HG02981 (cell line): Measurements from ENCODE around the gene MACROH2A2.
"Not testable (repeated sequence)": the region's sequence is repeated elsewhere in the genome, so short reads cannot be mapped to it uniquely, and the experiment has no call there.

Experiments used
- ATAC-seq: cut with Tn5 transposase; IDR thresholded peaks from one replicate; pipeline ENCODE4 v1.9.1; 2021; ENCODE audit warnings: mild to moderate bottlenecking, moderate library complexity; ENCODE audit not compliant: unreplicated experiment

MACROH2A2 gene

DNA sequence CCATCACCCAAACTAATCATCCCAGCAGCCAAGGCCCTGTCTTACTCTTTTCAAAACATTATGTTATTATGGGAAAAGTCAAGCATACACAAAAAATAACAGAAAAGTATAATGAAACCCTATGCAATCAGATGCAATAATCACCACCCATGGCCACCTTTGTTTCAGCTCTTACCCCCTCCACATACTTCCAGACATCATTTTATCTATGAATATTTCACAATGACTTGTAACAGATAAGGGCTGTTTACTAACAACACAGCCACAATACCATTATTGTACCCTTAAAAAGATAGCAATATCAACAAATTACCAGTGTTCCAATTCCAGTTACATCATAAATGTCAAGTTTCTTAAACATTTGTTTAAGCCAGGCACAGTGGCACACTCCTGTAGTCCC is 44.8 kb downstream of the MACROH2A2 start:
- ATAC-seq = no peak

- ATAC-seq = no peak
Measured at GRCh38 chr10:70098271-70098670, 45.6 kb downstream of the MACROH2A2 start.

GRCh38 chr10:70101068-70101562 is 48.5 kb downstream of the MACROH2A2 start:
- ATAC-seq = not testable (repeated sequence)

DNA sequence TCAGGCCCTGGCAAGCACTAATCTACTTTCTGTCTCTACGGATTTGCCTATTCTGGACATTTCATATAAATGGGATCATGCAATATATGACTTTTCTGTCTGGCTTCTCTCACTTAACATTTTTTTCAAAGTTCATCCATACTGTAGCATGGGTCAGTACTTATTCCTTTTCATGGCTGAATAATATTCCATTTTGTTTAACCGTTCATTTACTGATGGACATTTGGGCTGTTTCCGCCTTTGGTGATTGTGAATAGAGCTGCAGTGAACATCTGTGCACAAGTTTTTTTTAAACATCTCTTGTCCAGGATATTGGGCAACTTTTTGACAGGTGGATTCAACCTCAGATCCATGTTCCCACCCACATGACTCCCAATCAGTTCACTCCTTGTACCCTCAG is 49.0 kb downstream of the MACROH2A2 start:
- no peak for ATAC-seq

DNA sequence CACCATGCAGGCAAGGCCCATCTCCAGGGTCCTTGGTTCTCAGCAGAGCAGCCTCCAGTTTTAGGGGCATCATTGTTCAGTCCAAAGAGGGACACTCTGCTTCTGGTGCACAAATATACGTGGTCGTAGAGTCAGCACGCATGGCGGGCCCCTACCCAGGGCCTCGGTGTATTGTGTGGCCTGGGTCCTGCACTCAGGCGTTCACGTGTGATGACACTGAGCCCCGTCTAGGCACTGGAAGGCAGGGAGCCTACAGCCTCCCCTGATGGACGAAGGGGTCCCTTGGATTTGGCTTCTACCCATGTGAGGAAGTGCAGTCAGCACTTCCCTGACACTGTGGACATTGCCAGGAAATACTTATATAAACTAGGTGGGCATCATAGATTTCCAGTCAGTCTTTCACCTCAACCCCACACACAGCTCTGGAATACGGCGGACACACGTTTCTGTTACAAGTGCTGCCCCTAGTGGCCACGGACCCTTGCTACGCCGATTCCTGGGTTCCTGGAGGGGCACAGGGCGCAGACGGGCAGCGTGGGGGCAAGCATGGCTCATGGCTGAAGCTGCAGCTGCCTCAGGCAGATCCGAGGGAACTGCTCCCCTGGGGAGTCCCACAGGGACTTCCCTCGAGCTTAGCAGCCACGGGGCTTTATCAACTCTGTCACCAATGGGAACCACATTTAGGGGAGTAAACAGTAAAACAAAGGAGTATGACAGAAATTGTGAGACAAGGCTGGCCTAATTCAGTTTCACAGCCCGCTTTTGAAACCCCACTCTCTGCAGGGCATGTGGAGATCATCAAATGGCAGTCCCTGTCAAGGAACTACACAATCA is 54.5 kb downstream of the MACROH2A2 start:
- peak; percentile 60 for ATAC-seq

- no peak for ATAC-seq
Measured at GRCh38 chr10:70109064-70109729, 56.6 kb downstream of the MACROH2A2 start.

GRCh38 chr10:70111496-70111895 is 58.9 kb downstream of the MACROH2A2 start:
- ATAC-seq = no peak

GRCh38 chr10:70112071-70112470 is 59.4 kb downstream of the MACROH2A2 start:
- ATAC-seq = no peak

GRCh38 chr10:70114902-70115301 is 62.3 kb downstream of the MACROH2A2 start:
- ATAC-seq = no peak

DNA sequence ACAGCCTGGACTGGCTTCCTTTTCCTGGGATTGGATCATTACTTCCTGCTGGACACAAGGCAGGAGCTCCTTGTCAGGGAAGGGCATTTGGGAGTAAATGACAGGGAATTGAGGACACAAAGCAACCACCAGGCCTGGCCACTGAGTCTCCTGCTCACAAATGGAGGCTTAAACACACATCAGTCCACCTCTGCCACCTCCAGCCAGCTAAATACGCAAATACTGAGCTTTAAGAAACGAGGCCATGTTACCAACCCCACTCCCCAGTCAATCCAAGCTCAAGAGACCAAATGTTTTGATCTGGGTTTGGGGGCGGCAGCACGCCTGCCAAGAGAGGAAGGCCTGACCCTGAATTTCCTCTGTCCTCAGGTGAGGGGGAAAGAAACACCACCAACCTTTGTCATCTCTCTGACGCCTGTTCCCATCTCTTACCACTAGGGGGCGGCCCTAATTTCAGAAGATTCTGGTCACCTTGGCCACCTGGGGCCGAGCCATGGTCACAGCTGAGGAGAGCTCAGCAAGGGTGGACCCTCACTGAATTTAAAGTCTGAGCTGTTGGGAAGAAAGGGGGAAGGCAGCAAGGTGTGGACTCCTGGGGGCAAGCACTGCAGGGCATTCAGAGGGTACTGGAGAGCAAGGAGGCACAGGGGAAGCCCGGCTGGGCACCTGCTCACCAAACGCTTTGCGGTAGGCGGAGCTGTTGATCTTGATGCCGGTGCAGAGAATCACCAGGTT is 63.5 kb downstream of the MACROH2A2 start:
- no peak for ATAC-seq

- no peak for ATAC-seq
Measured at GRCh38 chr10:70117646-70118045, 65.0 kb downstream of the MACROH2A2 start.

DNA sequence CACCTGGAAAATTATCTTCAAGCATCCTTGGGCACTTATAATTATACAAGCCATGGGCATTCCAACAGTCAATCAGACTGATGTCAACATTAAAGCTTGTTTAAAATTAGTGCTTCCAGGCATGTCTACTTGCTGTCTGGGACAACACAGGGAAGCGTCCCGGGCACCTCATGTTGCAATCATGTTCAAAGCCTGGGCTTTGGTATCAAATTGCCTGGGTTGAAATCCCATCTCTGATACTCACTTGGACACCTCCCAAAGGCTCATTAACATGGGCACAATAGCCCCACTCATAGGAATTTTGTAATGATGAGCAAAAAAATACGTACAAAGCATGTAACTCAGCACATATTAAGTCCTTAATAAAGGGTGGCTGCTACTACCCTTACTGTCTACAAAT is 65.5 kb downstream of the MACROH2A2 start:
- ATAC-seq = no peak

DNA sequence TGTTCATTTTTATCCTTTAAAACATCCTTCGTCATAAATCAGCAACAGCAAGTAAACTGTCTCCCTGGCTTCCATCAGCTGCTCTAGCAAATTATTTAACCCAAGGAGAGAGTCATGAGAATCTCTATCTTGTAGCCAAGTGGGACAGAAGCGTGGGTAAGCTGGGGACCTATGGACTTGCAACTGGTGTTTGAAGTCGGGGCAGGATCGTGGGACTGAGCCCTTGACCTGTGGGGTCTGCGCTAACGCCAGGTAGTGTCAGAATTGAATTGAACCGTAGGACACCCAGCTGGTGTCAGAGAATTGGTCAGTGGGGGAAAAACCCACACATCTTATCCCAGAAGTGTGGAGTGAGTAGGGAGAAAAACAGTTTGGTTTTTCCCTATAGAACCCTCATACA is 66.6 kb downstream of the MACROH2A2 start:
- no peak for ATAC-seq

- ATAC-seq = no peak
Measured at GRCh38 chr10:70119623-70120022, 67.0 kb downstream of the MACROH2A2 start.

- ATAC-seq = no peak
Measured at GRCh38 chr10:70120417-70120816, 67.8 kb downstream of the MACROH2A2 start.

DNA sequence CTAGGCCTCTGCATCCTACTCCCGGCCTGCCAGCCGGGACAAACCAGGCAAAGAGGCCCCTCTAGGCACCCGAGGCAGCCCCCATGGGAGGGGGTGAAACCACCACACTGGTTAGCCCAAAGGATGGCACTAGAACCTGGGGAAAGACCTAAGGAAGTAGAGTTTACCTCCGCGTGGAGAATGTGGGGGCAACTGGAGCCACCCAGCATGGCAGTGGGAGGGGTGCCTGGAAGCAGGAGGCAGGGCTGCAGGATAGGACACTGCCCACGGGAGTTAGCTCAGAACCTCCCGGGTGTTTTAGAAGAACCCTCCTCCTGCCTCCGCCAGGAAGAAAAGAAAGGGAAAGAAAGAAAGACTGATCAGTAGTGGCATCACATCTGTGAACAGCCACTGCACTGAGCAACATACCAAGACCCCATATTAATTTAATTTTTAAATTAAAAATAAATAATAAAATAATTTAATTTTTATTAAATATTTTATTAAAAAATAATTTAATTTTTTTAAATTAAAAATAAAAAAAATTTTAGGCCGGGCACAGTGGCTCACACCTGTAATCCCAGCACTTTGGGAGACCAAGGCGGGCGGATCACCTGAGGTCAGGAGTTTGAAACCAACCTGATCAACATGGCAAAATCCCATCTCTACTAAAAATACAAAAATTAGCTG is 68.8 kb downstream of the MACROH2A2 start:
- ATAC-seq = no peak

DNA sequence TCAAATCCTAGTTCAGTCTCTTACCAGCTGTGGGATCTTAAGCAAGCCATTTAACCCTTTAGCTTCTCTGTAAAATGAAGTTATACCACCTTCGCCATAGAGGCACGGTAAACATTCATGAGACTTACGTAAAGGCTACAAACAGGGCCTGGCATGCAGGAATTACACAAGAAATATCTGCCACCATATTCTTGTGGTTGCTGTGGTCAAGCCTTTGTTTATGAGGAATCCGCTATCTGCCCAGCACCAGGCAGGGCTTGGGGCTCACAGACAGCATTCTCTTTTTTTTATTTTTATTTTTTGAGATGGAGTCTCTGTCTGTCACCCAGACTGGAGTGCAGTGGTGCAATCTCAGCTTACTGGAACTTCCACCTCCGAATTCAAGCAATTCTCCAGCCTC is 70.1 kb downstream of the MACROH2A2 start:
- no peak for ATAC-seq

GRCh38 chr10:70123166-70123565 is 70.5 kb downstream of the MACROH2A2 start:
- not testable (repeated sequence) for ATAC-seq

- ATAC-seq = no peak
Measured at GRCh38 chr10:70123817-70124216, 71.2 kb downstream of the MACROH2A2 start.

- no peak for ATAC-seq
Measured at GRCh38 chr10:70124415-70124814, 71.8 kb downstream of the MACROH2A2 start.

DNA sequence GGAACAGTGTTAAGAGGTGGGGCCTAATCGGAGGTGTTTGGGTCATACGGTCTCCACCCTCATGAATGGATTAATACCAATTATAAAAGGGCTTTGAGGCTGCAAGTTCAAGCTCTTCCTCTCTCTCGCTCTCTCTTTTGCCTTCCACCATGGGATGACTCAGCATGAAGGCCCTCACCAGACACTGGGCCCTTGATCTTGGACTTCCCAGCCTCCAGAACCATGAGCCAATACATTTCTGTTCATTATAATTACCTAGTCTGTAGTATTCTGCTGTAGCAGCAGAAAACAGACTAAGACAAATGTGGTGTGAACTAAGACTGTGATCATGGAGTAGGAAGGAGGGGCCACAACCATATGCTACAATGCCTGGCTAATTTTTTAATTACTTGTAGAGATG is 72.3 kb downstream of the MACROH2A2 start:
- ATAC-seq = no peak
